ENCODE results near the gene ZCCHC10. TPM values are rescaled to one million over a fixed set of nuclear protein-coding genes. Genes with fewer than 3 reads are reported as not detected.

Gene ZCCHC10
- total and polyA plus RNA-seq, 2 donors (not counting 1 experiment from before 2014, with no cell fraction given): 7.4 to 33.1 TPM

DNA sequence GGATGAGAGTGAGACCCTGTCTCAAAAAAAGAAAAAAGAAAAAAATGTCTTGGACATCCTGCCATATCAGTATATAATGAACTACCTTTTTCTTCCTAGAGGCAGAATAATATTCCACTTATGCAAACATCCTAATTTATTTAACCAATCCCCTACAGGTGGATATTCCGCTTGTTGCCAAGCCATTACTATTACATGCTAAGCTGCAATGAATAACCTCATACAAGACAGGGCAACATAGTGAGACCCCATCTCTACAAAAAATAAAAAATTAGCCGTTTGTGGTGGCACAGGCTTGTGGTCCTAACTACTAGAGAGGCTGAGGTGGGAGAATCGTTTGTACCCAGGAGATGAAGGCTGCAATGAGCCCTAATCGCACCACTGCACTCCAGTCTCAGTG, 61.2 kb downstream of the ZCCHC10 start:
- H3K9me3 ChIP-seq (ENCODE audit: control insufficient read depth, insufficient read depth, low read depth, low read length): no peaks in the 10 kb centered on the region
- H3K27me3 ChIP-seq (ENCODE audit: control insufficient read depth, insufficient read depth, low read length): no peaks in the 10 kb centered on the region
- H4K20me1 ChIP-seq (ENCODE audit: control insufficient read depth, extremely low read depth, insufficient read depth, low read length): no peaks in the 10 kb centered on the region
- H3K4me2 ChIP-seq (ENCODE audit: extremely low read depth, insufficient read depth, low read length): no peak overlapping the region
- DNase-seq (ENCODE audit: low read depth in 2 of 2): no peak
- no peaks in the 10 kb centered on the region for H3K36me3 ChIP-seq (ENCODE audit: control insufficient read depth, insufficient read depth, low read length)
- no peak overlapping the region for H3K4me3 ChIP-seq (replicated peaks in 1 of 4; ENCODE audit: control extremely low read depth in 1 of 4, insufficient read depth in 1 of 4, low read depth in 3 of 4, low read length in 4 of 4)
- peaks cover 31% of the 10 kb centered on the region for H3K79me2 ChIP-seq (ENCODE audit: control insufficient read depth, insufficient read depth, low read length)
- H3K9ac ChIP-seq (ENCODE audit: insufficient read depth, low read length): no peak overlapping the region
- no peak overlapping the region for H2AFZ ChIP-seq (ENCODE audit: low read length)
- TF ChIP-seq EZH2 (IDR thresholded peaks at IDR 0.05; ENCODE audit: low read length, missing control alignments): no peak
- TF ChIP-seq, protein P1, sequence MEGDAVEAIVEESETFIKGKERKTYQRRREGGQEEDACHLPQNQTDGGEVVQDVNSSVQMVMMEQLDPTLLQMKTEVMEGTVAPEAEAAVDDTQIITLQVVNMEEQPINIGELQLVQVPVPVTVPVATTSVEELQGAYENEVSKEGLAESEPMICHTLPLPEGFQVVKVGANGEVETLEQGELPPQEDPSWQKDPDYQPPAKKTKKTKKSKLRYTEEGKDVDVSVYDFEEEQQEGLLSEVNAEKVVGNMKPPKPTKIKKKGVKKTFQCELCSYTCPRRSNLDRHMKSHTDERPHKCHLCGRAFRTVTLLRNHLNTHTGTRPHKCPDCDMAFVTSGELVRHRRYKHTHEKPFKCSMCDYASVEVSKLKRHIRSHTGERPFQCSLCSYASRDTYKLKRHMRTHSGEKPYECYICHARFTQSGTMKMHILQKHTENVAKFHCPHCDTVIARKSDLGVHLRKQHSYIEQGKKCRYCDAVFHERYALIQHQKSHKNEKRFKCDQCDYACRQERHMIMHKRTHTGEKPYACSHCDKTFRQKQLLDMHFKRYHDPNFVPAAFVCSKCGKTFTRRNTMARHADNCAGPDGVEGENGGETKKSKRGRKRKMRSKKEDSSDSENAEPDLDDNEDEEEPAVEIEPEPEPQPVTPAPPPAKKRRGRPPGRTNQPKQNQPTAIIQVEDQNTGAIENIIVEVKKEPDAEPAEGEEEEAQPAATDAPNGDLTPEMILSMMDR (conservative IDR thresholded peaks at IDR 0.05 in 1 of 2, IDR thresholded peaks at IDR 0.05 in 1 of 2; ENCODE audit: low read depth in 1 of 2, low read length in 2 of 2): no peak
- peaks cover 2% of the 10 kb centered on the region for H3K4me1 ChIP-seq (ENCODE audit: control insufficient read depth, extremely low read depth, insufficient read depth, low read length)
- H3K27ac ChIP-seq (ENCODE audit: insufficient read depth, low read length): no peak overlapping the region

DNA sequence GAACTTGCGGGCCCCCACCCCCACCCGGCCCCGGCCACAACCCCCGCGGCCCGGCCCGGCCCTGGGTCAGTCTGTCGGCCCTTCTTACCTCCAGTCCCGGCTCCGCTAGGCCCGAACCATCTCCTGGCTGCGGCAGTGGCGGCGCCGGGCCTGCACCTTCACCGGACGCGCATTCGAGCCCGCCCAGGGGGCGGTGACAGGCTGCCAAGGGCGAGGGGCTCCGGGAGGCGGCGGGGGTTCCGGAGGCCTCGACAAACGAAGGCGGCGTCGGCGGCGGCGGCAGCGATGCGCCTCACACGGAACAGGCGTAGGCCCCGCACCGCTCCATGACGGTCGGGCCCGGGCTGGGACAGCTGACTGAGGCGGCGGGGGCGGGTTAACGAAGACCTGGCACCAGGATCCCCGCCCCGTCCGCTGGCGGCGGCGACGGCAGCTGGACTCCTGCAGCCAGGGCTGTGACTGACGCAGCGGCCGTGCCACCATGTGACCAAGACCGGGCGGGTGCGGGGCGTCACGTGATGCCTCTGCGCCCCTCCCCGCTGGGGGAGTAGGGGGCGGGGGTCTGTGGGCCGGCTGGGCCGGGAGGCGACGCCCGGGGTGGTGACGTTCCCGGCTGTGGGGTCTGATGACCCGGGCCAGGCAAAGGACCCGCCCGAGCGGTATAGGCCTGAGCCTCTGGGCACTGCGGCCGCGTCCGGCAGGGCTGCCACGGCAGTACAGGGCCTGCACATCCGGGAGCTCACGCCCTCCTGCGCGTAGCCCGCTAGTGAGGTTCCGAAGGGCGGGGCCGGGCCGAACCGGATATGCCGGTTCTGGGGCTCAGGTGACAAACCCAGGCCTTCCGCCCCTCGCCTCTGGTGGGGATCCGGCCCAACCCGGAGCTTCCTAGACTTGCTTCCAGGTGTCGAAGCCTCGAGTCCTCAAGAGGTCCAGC, 62.9 kb downstream of the ZCCHC10 start, which contains the start of gene AFF4:
TSS of gene AFF4 (minus strand) at position 464 of the 934 bp plus-strand sequence. CDS start 26,445 bp downstream, outside the sequence.
- no peaks in the 10 kb centered on the region for H3K9me3 ChIP-seq (ENCODE audit: control insufficient read depth, insufficient read depth, low read depth, low read length)
- no peaks in the 10 kb centered on the region for H3K36me3 ChIP-seq (ENCODE audit: control insufficient read depth, insufficient read depth, low read length)
- peak within 1 kb of the TSS; percentile 82 for H3K4me2 ChIP-seq (ENCODE audit: extremely low read depth, insufficient read depth, low read length)
- H3K4me1 ChIP-seq (ENCODE audit: control insufficient read depth, extremely low read depth, insufficient read depth, low read length): peaks cover 2% of the 10 kb centered on the region
- H3K9ac ChIP-seq (ENCODE audit: insufficient read depth, low read length): peak within 1 kb of the TSS; percentile 97
- H3K27me3 ChIP-seq (ENCODE audit: control insufficient read depth, insufficient read depth, low read length): no peaks in the 10 kb centered on the region
- no peaks in the 10 kb centered on the region for H4K20me1 ChIP-seq (ENCODE audit: control insufficient read depth, extremely low read depth, insufficient read depth, low read length)
- peak within 1 kb of the TSS; percentile 61 to 96 (median 78) for H3K4me3 ChIP-seq (replicated peaks in 1 of 4; ENCODE audit: control extremely low read depth in 1 of 4, insufficient read depth in 1 of 4, low read depth in 3 of 4, low read length in 4 of 4)
- peak within 1 kb of the TSS; percentile 91 for H3K27ac ChIP-seq (ENCODE audit: insufficient read depth, low read length)
- peak; percentile 96 to 97 for DNase-seq (ENCODE audit: low read depth in 2 of 2)
- TF ChIP-seq EZH2 (IDR thresholded peaks at IDR 0.05; ENCODE audit: low read length, missing control alignments): no peak
- TF ChIP-seq, protein P1 (conservative IDR thresholded peaks at IDR 0.05 in 1 of 2, IDR thresholded peaks at IDR 0.05 in 1 of 2; ENCODE audit: low read depth in 1 of 2, low read length in 2 of 2): no peak
- H2AFZ ChIP-seq (ENCODE audit: low read length): peak within 1 kb of the TSS; percentile 13
- H3K79me2 ChIP-seq (ENCODE audit: control insufficient read depth, insufficient read depth, low read length): peaks cover 46% of the 10 kb centered on the region

DNA sequence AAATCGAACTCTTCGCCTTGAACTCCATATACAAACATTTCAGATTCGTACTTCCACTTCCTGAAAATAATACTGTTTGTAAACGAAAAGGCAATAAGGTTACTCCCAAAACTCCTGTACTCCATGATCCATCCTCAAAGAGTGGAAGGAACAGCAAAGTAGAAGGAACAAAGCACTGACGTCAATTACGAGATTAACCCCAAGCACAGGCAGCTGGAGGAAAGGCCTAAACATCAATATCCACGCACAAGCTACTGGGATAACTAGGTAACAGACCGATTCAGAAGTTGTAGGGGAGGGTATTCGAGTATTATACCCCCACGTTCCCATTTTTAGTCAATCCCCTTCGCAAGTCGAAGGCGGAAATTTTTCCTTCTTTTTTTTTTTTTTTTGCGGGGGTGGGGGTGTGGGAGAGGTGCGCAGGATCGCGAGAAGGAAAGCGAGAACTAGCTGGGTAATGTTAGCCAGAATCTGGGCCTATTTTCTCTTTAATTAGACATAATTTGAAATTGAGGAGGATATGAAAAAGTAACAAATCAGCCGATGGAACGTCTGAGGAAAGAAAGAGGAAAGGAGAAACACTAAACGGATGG, 63.8 kb downstream of the ZCCHC10 start:
- H4K20me1 ChIP-seq (ENCODE audit: control insufficient read depth, extremely low read depth, insufficient read depth, low read length): peaks cover 3% of the 10 kb centered on the region
- no peaks in the 10 kb centered on the region for H3K27me3 ChIP-seq (ENCODE audit: control insufficient read depth, insufficient read depth, low read length)
- no peak overlapping the region for H2AFZ ChIP-seq (ENCODE audit: low read length)
- H3K9ac ChIP-seq (ENCODE audit: insufficient read depth, low read length): peak overlapping the region; percentile 97
- no peaks in the 10 kb centered on the region for H3K9me3 ChIP-seq (ENCODE audit: control insufficient read depth, insufficient read depth, low read depth, low read length)
- H3K79me2 ChIP-seq (ENCODE audit: control insufficient read depth, insufficient read depth, low read length): peaks cover 55% of the 10 kb centered on the region
- peak overlapping the region; percentile 61 to 96 (median 78) for H3K4me3 ChIP-seq (replicated peaks in 1 of 4; ENCODE audit: control extremely low read depth in 1 of 4, insufficient read depth in 1 of 4, low read depth in 3 of 4, low read length in 4 of 4)
- peak; percentile 77 to 87 for DNase-seq (ENCODE audit: low read depth in 2 of 2)
- peak overlapping the region; percentile 91 for H3K27ac ChIP-seq (ENCODE audit: insufficient read depth, low read length)
- no peaks in the 10 kb centered on the region for H3K36me3 ChIP-seq (ENCODE audit: control insufficient read depth, insufficient read depth, low read length)
- TF ChIP-seq, protein P1 (conservative IDR thresholded peaks at IDR 0.05 in 1 of 2, IDR thresholded peaks at IDR 0.05 in 1 of 2; ENCODE audit: low read depth in 1 of 2, low read length in 2 of 2): no peak
- no peak for TF ChIP-seq EZH2 (IDR thresholded peaks at IDR 0.05; ENCODE audit: low read length, missing control alignments)
- H3K4me1 ChIP-seq (ENCODE audit: control insufficient read depth, extremely low read depth, insufficient read depth, low read length): peaks cover 2% of the 10 kb centered on the region
- H3K4me2 ChIP-seq (ENCODE audit: extremely low read depth, insufficient read depth, low read length): peak overlapping the region; percentile 55

Measured in fibroblast of lung (primary cell).